Omental fat pad (tissue), 4 donors: ENCODE data around the gene FIGN. TPM values are rescaled to one million over a fixed set of nuclear protein-coding genes. Genes with fewer than 3 reads are reported as not detected.

ENCODE experiments used
- ATAC-seq: fragments of 150-250 bp; one replicate; pipeline ENCODE4 v1.9.1; 2016; ENCODE audit warnings: mild to moderate bottlenecking, moderate library complexity; ENCODE audit not compliant: low FRiP score
- DNase-seq: peaks from one replicate; pipeline ENCODE4 v3.0.0-alpha.2; 2019; ENCODE audit warnings: low spot score
- CTCF ChIP-seq, 3 donors: fragments of 450-650 bp; IDR thresholded peaks; one replicate each; pipeline ENCODE4 v1.5.1; 2016 to 2017; ENCODE audit warnings: antibody characterized with exemption in 3 of 3, mild to moderate bottlenecking in 3 of 3, moderate library complexity in 2 of 3
- total RNA-seq, 4 donors: library from RNA; depleted of rRNA; stranded (reverse); fragments of >200 nt; gene quantifications; one replicate each; pipeline ENCODE4 v1.1.0, GENCODE V29; 2016

Gene FIGN
- total RNA-seq, 4 donors from 2014 or later = 8.2 to 13.1 (median 10.7) TPM

DNA sequence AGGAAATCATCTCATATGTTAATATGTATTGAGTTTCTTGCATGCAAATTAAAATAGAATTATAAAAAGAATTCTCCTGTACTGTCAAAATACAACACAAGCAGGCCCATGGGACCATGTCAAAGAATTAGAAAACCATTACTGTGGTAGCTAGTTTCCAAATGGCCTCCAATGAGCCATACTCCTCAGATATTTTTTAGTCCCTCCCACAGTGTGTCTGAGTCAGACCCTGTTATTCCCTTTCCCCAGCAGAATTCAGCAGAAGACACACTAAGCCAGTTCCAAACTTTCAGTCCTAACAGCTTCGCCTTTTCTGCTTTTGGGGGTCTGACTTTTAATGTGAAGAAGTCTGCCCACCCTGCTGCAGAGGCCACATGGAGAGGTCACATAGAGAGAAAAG is 86.7 kb downstream of the FIGN start:
- no peak for TF ChIP-seq CTCF (IDR thresholded peaks at IDR 0.05)
- ATAC-seq (no peak), DNase-seq (no peak)

GRCh38 chr2:163647300-163647699 is 88.5 kb downstream of the FIGN start:
- DNase-seq (no peak), ATAC-seq (no peak)
- no peak for TF ChIP-seq CTCF (IDR thresholded peaks at IDR 0.05)

DNA sequence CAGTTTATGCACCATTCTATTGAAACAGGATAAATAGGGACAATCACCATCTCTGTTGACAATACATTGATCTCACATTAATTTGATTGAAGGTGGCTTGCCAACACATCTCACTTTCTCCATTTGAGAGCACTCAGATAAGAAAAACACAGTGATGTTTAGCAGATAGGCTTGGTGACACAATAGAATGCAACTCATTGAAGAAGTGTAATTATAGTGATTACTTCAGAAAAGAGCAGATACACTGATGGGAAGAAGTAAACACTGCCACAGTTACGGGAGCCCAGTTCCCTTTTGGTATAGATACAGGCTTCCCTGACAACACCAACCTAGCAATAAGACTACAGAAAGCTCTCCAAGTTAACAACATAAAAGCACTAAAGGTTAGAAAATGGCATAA is 89.1 kb downstream of the FIGN start:
- ATAC-seq (no peak), DNase-seq (no peak)

DNA sequence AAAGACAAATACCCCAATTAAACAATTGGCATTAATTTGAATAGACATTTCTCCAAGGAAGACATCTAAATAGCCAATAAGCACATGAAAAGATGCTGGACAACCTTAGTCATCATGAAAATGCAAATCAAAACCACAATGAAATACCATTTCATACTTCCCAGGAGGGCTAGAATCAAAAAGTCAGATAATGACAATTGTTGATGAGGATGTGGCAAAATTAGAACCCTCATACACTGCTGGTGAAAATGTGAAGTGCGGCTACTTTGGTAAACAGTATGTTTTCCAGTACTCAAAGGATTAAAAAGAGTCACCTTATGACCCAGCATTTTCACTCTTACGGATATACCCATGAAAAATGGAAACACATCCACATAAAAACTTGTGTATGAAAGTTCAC is 91.6 kb downstream of the FIGN start:
- no peak for TF ChIP-seq CTCF (IDR thresholded peaks at IDR 0.05)
- no peak for ATAC-seq
- no peak for DNase-seq

More for the DNA sequence above, 89.1 kb downstream of the FIGN start:
- no peak for TF ChIP-seq CTCF (IDR thresholded peaks at IDR 0.05)

DNA sequence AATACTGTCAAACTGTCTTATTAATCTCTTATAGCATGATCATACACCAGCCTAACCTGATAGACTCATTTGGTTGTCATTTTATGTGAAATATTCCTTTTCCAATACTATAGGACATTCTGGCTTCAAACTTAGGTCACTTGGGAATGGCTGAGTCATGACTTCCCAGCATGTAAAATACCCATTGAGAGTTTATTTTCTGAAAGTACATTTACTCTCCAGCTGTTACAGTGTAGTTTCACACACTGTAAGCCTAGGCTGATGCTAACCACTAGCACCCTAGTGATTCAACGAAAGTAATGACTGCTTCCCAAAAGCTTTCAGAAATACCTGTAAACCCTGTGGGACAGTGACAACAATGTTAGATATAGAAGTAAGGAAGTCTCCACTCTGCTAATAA is 93.8 kb downstream of the FIGN start:
- no peak for TF ChIP-seq CTCF (IDR thresholded peaks at IDR 0.05)
- ATAC-seq = no peak
- DNase-seq = no peak

DNA sequence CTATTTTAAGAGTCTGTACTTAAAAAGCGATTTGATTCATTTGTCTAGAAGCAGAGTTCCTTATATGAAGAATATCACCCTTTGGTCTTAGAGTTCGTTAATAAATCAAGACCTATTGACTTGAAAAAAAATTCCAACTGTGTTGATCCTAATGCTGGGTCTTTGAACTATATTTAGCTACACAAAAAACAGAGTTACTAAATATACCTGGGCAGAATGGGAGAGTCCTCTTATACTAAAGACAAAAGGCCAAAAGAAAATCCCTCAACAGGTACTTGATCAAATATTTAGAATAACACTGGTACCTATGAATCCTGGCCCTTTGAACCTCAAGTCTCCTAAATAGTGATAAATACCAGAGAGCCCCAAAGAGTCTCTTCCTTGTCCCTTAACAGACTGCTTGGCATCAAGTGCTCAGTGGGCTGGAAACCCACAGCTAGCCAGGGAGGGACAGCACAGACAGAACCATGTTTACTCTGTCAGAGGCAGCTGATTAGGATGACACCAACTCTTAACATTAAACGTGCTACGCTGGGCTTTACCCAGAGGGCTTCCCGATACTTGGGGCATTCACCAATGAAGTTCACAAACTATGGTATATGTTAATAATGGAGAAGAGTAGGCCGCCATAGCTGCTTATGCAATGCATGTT is 95.1 kb downstream of the FIGN start:
- ATAC-seq (no peak), DNase-seq (no peak)
- TF ChIP-seq CTCF (IDR thresholded peaks at IDR 0.05) = no peak

GRCh38 chr2:163637871-163638270 is 97.9 kb downstream of the FIGN start:
- TF ChIP-seq CTCF (IDR thresholded peaks at IDR 0.05) = no peak
- ATAC-seq (no peak), DNase-seq (no peak)
